Measurements from ENCODE around the gene BCL7A. TPM values are rescaled to one million over a fixed set of nuclear protein-coding genes. Genes with fewer than 3 reads are reported as not detected.
A peak's percentile ranks its signal among the peaks of the same experiment; 100 is the strongest.

BCL7A gene
- total RNA-seq, 1 experiment from 2014 or later = 18.2 TPM

DNA sequence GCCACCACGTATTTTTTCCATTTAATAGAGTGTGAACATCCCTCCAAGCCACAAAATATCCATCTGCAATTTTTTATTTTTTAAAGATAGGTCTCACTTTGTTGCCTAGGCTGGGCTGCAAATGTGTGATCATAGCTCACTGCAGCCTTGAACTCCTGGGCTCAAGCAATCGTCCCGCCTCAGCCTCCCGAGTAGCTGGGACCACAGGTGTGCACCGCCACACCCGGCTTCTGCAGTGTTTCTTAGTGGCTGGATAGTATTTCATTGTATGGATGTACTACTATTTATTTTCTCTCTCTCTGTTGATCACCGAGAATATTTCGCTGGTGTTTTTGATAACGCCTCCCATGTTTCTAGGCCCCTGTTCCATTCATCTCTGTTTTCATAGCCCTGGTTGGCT, 74.3 kb downstream of the BCL7A start:
- Histone ChIP-seq H3T11ph (ENCODE audit: low read length) (no peak overlapping the region), H4K8ac (replicated peaks; ENCODE audit: insufficient read length, low read depth, low read length) (no peak overlapping the region), H3K4me2 (ENCODE audit: insufficient read depth, insufficient read length, low read length) (no peak overlapping the region), H4K91ac (ENCODE audit: insufficient read length, low read depth, low read length) (no peak overlapping the region), H2AK5ac (ENCODE audit: insufficient read length, low read length) (no peak overlapping the region), H2AFZ (ENCODE audit: low read length) (no peak overlapping the region), H3K27ac (ENCODE audit: insufficient read length, low read depth, low read length) (no peak overlapping the region), H2BK12ac (ENCODE audit: insufficient read length, low read depth, low read length) (no peak overlapping the region), H3K27me3 (ENCODE audit: insufficient read depth, low read length) (no peaks in the 10 kb centered on the region), H2BK15ac (ENCODE audit: low read depth, low read length) (no peak overlapping the region), H2BK5ac (ENCODE audit: insufficient read length, low read length) (no peak overlapping the region), H2BK120ac (ENCODE audit: low read depth, low read length, poor library complexity, severe bottlenecking) (no peak overlapping the region), H4K20me1 (ENCODE audit: control insufficient read depth, insufficient read depth, insufficient read length) (peaks cover 2% of the 10 kb centered on the region), H3K9me3 (ENCODE audit: control insufficient read depth, low read depth, low read length) (no peaks in the 10 kb centered on the region), H3K23ac (ENCODE audit: insufficient read length, low read depth, low read length) (no peak overlapping the region), H3K79me1 (ENCODE audit: insufficient read depth, low read depth, low read length, poor library complexity, severe bottlenecking) (no peaks in the 10 kb centered on the region), H3K18ac (ENCODE audit: insufficient read length, low read depth, low read length) (no peak overlapping the region), H3K23me2 (ENCODE audit: insufficient read length, low read depth, low read length, poor library complexity, severe bottlenecking) (peaks cover 3% of the 10 kb centered on the region), H3K56ac (ENCODE audit: insufficient read length, low read depth, low read length) (no peak overlapping the region), H3K4ac (ENCODE audit: low read depth, low read length) (no peak overlapping the region), H2BK20ac (ENCODE audit: low read depth, low read length, poor library complexity, severe bottlenecking) (no peak overlapping the region), H3K9ac (ENCODE audit: extremely low read depth, insufficient read length, low read length) (no peak overlapping the region), H3K4me1 (ENCODE audit: insufficient read depth, low read length) (peaks cover 3% of the 10 kb centered on the region; the same call in 1 of the 2 replicates), H3K14ac (ENCODE audit: insufficient read depth, low read length) (no peak overlapping the region), H3K79me2 (ENCODE audit: insufficient read depth, low read length) (peaks cover 2% of the 10 kb centered on the region; the same call in 1 of the 2 replicates), H4K5ac (ENCODE audit: insufficient read length, low read depth, low read length) (no peak overlapping the region)
- H3K27ac Mint-ChIP-seq = peak overlapping the region in 2 of 3 experiments; percentile 32 to 91; a peak in 3 of 7 replicates
- no peaks in the 10 kb centered on the region for H3K27me3 Mint-ChIP-seq (ENCODE audit: low read depth)
- peaks cover 0 to 3% (median 0%) of the 10 kb centered on the region in 3 experiments; a peak in 1 of 7 replicates for H3K36me3 Mint-ChIP-seq (ENCODE audit: insufficient read depth in 1 of 3, low read depth in 3 of 3)
- TF ChIP-seq, protein P1, sequence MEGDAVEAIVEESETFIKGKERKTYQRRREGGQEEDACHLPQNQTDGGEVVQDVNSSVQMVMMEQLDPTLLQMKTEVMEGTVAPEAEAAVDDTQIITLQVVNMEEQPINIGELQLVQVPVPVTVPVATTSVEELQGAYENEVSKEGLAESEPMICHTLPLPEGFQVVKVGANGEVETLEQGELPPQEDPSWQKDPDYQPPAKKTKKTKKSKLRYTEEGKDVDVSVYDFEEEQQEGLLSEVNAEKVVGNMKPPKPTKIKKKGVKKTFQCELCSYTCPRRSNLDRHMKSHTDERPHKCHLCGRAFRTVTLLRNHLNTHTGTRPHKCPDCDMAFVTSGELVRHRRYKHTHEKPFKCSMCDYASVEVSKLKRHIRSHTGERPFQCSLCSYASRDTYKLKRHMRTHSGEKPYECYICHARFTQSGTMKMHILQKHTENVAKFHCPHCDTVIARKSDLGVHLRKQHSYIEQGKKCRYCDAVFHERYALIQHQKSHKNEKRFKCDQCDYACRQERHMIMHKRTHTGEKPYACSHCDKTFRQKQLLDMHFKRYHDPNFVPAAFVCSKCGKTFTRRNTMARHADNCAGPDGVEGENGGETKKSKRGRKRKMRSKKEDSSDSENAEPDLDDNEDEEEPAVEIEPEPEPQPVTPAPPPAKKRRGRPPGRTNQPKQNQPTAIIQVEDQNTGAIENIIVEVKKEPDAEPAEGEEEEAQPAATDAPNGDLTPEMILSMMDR (conservative IDR thresholded peaks at IDR 0.05) = no peak
- DNase-seq = no peak
- H3K4me3 Mint-ChIP-seq = no peak overlapping the region
- no CpG with 5 or more reads among the region's 9 CpGs for WGBS (ENCODE audit: extremely low coverage, insufficient read length, low lambda C conversion rate)
- no peaks in the 10 kb centered on the region; a peak in 1 of 5 replicates for H3K9me3 Mint-ChIP-seq
- H3K4me1 Mint-ChIP-seq = peaks cover 16 to 20% of the 10 kb centered on the region in 2 experiments

All from H9 (cell line).